GM12878 (cell line): ENCODE measurements around the gene RNF41. TPM values are rescaled to one million over a fixed set of nuclear protein-coding genes. Genes with fewer than 3 reads are reported as not detected.
A peak's percentile ranks its signal among the peaks of the same experiment; 100 is the strongest.
"Not testable (repeated sequence)": the region's sequence is repeated elsewhere in the genome, so short reads cannot be mapped to it uniquely, and the experiment has no call there.

Experiments used
- ATAC-seq: fragments of 200-7000 bp; cut with Tn5 transposase; 3 replicates; pipeline ENCODE4 v1.9.1; 2020; ENCODE audit warnings: mild to moderate bottlenecking, moderate library complexity
- BruUV-seq: library from RNA; stranded (reverse); fragments of 400-500 nt; replicated peaks from 2 replicates; lab custom pipeline; 2021; lab: Mats Ljungman, UMichigan
- CTCF ChIA-PET: fragments of 300-600 bp; sonication (Branson Sonifier 250); formaldehyde crosslinking; extraction: SDS; loops from one replicate; lab custom pipeline; 2021; ENCODE audit warnings: inconsistent platforms; lab: Yijun Ruan, JAX
- POLR2A ChIA-PET: fragments of 350-600 bp; formaldehyde crosslinking; extraction: SDS; loops from one replicate; lab custom pipeline; 2021; ENCODE audit warnings: inconsistent platforms; lab: Charles Lee
- RAD21 ChIA-PET: fragments of 300-600 bp; sonication (Branson Sonifier 250); formaldehyde crosslinking; loops from one replicate; lab custom pipeline; 2023; ENCODE audit warnings: antibody characterized with exemption; ENCODE audit not compliant: unreplicated experiment; lab: Charles Lee
- SMC1A ChIA-PET: fragments of 300-600 bp; sonication (Branson Sonifier 250); formaldehyde crosslinking; loops from one replicate; lab custom pipeline; 2023; ENCODE audit not compliant: unreplicated experiment, uncharacterized antibody; lab: Charles Lee
- DNase-seq: peaks from one replicate; pipeline ENCODE4 v3.0.0-alpha.2; 2011; ENCODE audit warnings: low read depth, low spot score
- FAIRE-seq: peaks from 3 replicates; lab custom pipeline; 2011; peaks lifted over from hg19 to GRCh38; lab: Jason Lieb, UNC
- H2AFZ ChIP-seq: 2 replicates; pipeline ENCODE4 v1.6.0; 2011; ENCODE audit warnings: low read depth, low read length, control low read depth; ENCODE audit not compliant: control insufficient read depth
- H3K27ac ChIP-seq: 2 replicates; pipeline ENCODE4 v1.5.1; 2011; ENCODE audit warnings: control low read depth; ENCODE audit not compliant: control insufficient read depth, insufficient read depth
- H3K27me3 ChIP-seq, 2 experiments: replicated peaks in 1 of 2; 2 replicates each; pipeline versions ENCODE4 v1.6.0 to v1.6.1; 2011; ENCODE audit warnings: low read length in 1 of 2; ENCODE audit not compliant: control insufficient read depth in 2 of 2, insufficient read depth in 2 of 2
- H3K36me3 ChIP-seq, 2 experiments: 2 replicates each; pipeline ENCODE4 v1.5.1; 2011; ENCODE audit warnings: low read length in 1 of 2; ENCODE audit not compliant: control insufficient read depth in 2 of 2, insufficient read depth in 2 of 2
- H3K4me1 ChIP-seq: 2 replicates; pipeline ENCODE4 v1.6.1; 2011; ENCODE audit warnings: mild to moderate bottlenecking, low read length, moderate library complexity, mixed read lengths; ENCODE audit not compliant: control insufficient read depth, insufficient read depth
- H3K4me2 ChIP-seq: 2 replicates; pipeline ENCODE4 v1.6.0; 2011; ENCODE audit warnings: control low read depth; ENCODE audit not compliant: control insufficient read depth, insufficient read depth
- H3K4me3 ChIP-seq: fragments of 200-600 bp; sonication (generic); 2 replicates; pipeline ENCODE4 v1.5.1; 2016
- H3K79me2 ChIP-seq: 2 replicates; pipeline ENCODE4 v1.6.0; 2011; ENCODE audit warnings: low read length; ENCODE audit not compliant: control insufficient read depth, insufficient read depth
- H3K9ac ChIP-seq: 2 replicates; pipeline ENCODE4 v1.8.0; 2011; ENCODE audit warnings: low read length, control low read depth, mixed read lengths; ENCODE audit not compliant: control insufficient read depth, insufficient read depth
- H3K9me3 ChIP-seq: replicated peaks from 3 replicates; pipeline ENCODE4 v1.5.1; 2011; ENCODE audit warnings: mild to moderate bottlenecking, low read length; ENCODE audit not compliant: control insufficient read depth, insufficient read depth
- H4K20me1 ChIP-seq: 2 replicates; pipeline ENCODE4 v1.6.0; 2011; ENCODE audit not compliant: control insufficient read depth, insufficient read depth
- BACH1 ChIP-seq: fragments of 450-650 bp; IDR thresholded peaks from 2 replicates; pipeline ENCODE4 v1.6.1; 2017; ENCODE audit warnings: mild to moderate bottlenecking, borderline replicate concordance
- NR2C2 ChIP-seq: IDR thresholded peaks from 2 replicates; pipeline ENCODE4 v1.6.1; 2011; ENCODE audit warnings: borderline replicate concordance, low read depth; ENCODE audit not compliant: control insufficient read depth, insufficient read length
- RUNX3 ChIP-seq: IDR thresholded peaks from 2 replicates; pipeline ENCODE4 v1.6.1; 2012; ENCODE audit warnings: low read length, inconsistent platforms
- SMAD1 ChIP-seq: fragments of 450-650 bp; IDR thresholded peaks from 2 replicates; pipeline ENCODE4 v1.6.1; 2018; ENCODE audit warnings: mild to moderate bottlenecking, low read depth; ENCODE audit not compliant: partially characterized antibody
- ZBED1 ChIP-seq: IDR thresholded peaks from 2 replicates; pipeline ENCODE4 v1.6.1; 2016; ENCODE audit warnings: borderline replicate concordance
- WGBS: methylation state at CpG from one replicate; pipeline ENCODE4 v1.1.6; 2016; ENCODE audit warnings: low lambda C conversion rate; ENCODE audit not compliant: insufficient replicate concordance, insufficient coverage; ENCODE audit errors: missing lambda C conversion rate; 5-methylcytosine and 5-hydroxymethylcytosine counted together
- in situ Hi-C: fragments of 300-500 bp; cut with MboI; formaldehyde crosslinking; loops from 9 replicates; pipeline ENCODE4 v1.14.3; 2018; ENCODE audit warnings: mixed read lengths
- intact Hi-C: fragments of 100-400 bp; cut with micrococcal nuclease; formaldehyde crosslinking; loops from one replicate; pipeline ENCODE4 v1.14.2; 2022; ENCODE audit not compliant: unreplicated experiment
- polyA plus RNA-seq, 11 experiments: library from polyadenylated mRNA; depleted of rRNA in 4 of 11; unstranded in 6 of 11; stranded (reverse) in 5 of 11; fragments of >200 nt; fragmentation: Nextera tagmentation in 4 of 11; fragmentation: Illumina TruSeq in 1 of 11; extraction: Ambion mirVana in 4 of 11; extraction: Trizol in 1 of 11; gene quantifications; 1 replicate in 1 of 11; 2 replicates in 10 of 11; pipeline versions ENCODE4 v1.2.1 to v1.2.3, GENCODE V29; 2011 to 2016; ENCODE audit warnings: inconsistent platforms in 2 of 11, missing spikeins in 2 of 11, low read depth in 1 of 11
- total RNA-seq, 4 experiments: library from RNA; depleted of rRNA in 3 of 4; stranded (reverse); fragments of >200 nt in 3 of 4; fragmentation: Illumina TruSeq in 1 of 4; extraction: Trizol in 1 of 4; gene quantifications; 2 replicates each; pipeline versions ENCODE4 v1.2.1 to v1.2.3, GENCODE V29; 2013 to 2021

RNF41 gene
- total and polyA plus RNA-seq, 10 of the 15 experiments (the other 5 are each of a cell fraction or from before 2014, with no cell fraction given): 11.1 to 47.8 (median 30.6) TPM

DNA sequence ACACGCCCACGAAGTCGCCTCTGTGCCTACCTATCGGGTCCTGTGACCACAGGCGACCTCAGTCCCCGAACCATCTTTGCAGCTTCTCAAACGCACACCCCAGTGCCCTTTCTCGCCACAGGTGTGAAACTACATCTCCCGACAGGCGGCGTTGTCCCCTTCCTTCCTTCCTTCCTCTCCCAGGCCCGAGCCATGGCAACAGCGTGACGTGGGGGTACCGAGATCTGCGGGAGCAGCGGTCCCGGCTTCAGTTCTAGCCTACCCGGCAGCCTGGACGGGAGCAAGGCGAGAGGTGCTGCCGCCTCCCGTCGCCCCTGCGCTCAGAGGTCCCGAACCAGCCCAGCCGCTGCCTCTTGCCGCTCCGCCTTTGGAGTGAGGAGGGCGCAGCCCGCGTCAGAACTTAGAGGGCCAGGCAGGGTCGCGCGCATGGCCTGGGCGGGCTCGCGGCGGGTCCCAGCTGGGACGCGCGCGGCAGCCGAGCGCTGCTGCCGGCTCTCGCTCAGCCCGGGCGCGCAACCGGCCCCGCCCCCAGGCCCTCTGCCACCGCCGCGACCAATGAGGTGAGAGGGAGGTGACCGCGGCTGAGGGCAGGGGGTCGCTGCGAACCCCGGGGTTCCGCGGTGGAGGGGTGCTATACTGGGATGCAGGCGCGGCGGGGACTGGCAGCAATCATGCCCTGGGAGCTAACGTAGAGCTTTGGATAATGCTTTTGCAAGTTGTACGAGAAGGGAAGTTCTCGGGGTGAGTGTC lies 45.1 kb upstream of the RNF41 start, which contains the start of gene COQ10A (continued):
- TF ChIP-seq BACH1 (peak; percentile 77), RUNX3 (peak; percentile 62), NR2C2 (no peak), ZBED1 (no peak), SMAD1 (no peak)

DNA sequence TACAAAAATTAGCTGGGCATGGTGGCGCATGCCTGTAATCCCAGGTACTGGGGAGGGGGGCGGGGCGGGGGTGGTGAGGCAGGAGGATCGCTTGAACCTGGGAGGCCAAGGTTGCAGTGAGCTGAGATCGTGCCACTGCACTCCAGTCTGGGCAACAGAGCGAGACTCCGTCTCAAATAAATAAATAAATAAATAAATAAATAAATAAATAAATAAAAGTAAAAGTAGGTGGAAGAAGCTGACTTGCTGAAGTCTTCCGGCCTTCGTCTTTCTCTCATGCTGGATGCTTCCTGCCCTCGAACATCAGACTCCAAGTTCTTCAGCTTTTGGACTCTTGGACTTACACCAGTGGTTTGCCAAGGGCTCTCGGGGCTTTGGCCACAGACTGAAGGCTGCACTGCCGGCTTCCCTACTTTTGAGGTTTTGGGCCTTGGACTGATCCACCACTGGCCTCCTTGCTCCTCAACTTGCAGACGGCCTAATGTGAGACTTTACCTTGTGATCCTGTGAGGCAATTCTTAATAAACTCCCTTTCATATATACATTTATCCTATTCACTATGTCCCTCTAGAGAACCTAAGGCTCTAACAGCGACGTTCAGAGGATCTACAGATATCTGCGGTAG lies 44.5 kb upstream of the RNF41 start:
- CTCF ChIA-PET: interaction anchor here (0.6 to 4.5 kb wide), 9 partner anchors 9 to 219 kb away, joined by 3 to 25 read pairs (median 7); partner anchors contain the start of genes ANKRD52, RNF41 and STAT2
- 56% methylated on average over 16 of the region's 16 CpGs for WGBS

DNA sequence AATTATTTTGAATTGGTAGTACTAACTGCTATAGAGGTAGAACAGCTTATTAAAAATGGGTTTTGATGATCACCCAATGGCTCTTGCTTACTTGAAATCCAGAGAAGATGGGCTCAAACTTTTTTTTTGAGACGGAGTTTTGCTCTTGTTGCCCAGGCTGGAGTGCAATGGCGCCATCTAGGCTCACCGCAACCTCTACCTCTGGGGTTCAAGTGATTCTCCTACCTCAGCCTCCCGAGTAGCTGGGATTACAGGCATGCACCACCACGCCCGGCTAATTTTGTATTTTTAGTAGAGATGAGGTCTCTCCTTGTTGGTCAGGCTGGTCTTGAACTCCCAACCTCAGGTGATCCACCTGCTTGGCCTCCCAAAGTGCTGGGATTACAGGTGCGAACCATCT lies 41.2 kb upstream of the RNF41 start:
- ATAC-seq, DNase-seq: not testable (repeated sequence)
- 84% methylated on average over 7 of the region's 7 CpGs for WGBS

More for the DNA sequence above, 44.5 kb upstream of the RNF41 start:
- RAD21 ChIA-PET: interaction anchor here (0.5 to 2.1 kb wide), 5 partner anchors 19 to 198 kb away, joined by 3 to 10 read pairs (median 5); partner anchors contain the start of genes RNF41 and SMARCC2
- peak overlapping the region; percentile 98 for H2AFZ ChIP-seq
- intact Hi-C loops: loop anchor here (2.0 to 10.0 kb wide), 2 partner anchors 35 to 199 kb away; partner anchors contain the start of genes CS and SPRYD4
- BruUV-seq, H3K9me3 ChIP-seq, ATAC-seq, FAIRE-seq, H3K4me1 ChIP-seq, in situ Hi-C loops, H4K20me1 ChIP-seq, H3K27me3 ChIP-seq, DNase-seq, H3K36me3 ChIP-seq, H3K79me2 ChIP-seq: not testable (repeated sequence)
- peak overlapping the region; percentile 68 for H3K4me3 ChIP-seq
- H3K4me2 ChIP-seq: peak overlapping the region; percentile 96
- H3K27ac ChIP-seq: peak overlapping the region; percentile 41; the same call in 1 of the 2 replicates
- peak overlapping the region; percentile 65 for H3K9ac ChIP-seq
- POLR2A ChIA-PET: interaction anchor here (0.5 to 2.0 kb wide), 9 partner anchors 9 to 354 kb away, joined by 3 to 7 read pairs (median 3); partner anchors contain the start of gene RNF41
- SMC1A ChIA-PET: interaction anchor here (0.6 to 2.0 kb wide), 4 partner anchors 18 to 434 kb away, joined by 3 to 9 read pairs (median 4); no protein-coding TSS in a partner anchor

More for the DNA sequence above, 41.2 kb upstream of the RNF41 start:
- H3K27me3 ChIP-seq, H3K27ac ChIP-seq, in situ Hi-C loops, H3K9ac ChIP-seq, H3K79me2 ChIP-seq, H4K20me1 ChIP-seq, POLR2A ChIA-PET, H3K4me3 ChIP-seq, H3K4me2 ChIP-seq, H2AFZ ChIP-seq, H3K4me1 ChIP-seq, RAD21 ChIA-PET, SMC1A ChIA-PET, FAIRE-seq, H3K36me3 ChIP-seq, BruUV-seq, H3K9me3 ChIP-seq: not testable (repeated sequence)
- intact Hi-C loops: loop anchor here (10.0 kb wide), 1 partner anchor 202 kb away; the partner anchor contains the start of gene SPRYD4
- CTCF ChIA-PET: interaction anchor here (0.7 to 1.6 kb wide), 4 partner anchors 27 to 201 kb away, joined by 3 to 5 read pairs (median 4); no protein-coding TSS in a partner anchor
